GM19372 (cell line): Measurements from ENCODE around the gene TPRG1L.
A peak's percentile ranks its signal among the peaks of the same experiment; 100 is the strongest.
"Not testable (repeated sequence)": the region's sequence is repeated elsewhere in the genome, so short reads cannot be mapped to it uniquely, and the experiment has no call there.

Experiments
- ATAC-seq: cut with Tn5 transposase; IDR thresholded peaks from one replicate; pipeline ENCODE4 v1.9.1; 2021; ENCODE audit warnings: mild to moderate bottlenecking, low read depth, moderate library complexity; ENCODE audit not compliant: unreplicated experiment

Gene TPRG1L

DNA sequence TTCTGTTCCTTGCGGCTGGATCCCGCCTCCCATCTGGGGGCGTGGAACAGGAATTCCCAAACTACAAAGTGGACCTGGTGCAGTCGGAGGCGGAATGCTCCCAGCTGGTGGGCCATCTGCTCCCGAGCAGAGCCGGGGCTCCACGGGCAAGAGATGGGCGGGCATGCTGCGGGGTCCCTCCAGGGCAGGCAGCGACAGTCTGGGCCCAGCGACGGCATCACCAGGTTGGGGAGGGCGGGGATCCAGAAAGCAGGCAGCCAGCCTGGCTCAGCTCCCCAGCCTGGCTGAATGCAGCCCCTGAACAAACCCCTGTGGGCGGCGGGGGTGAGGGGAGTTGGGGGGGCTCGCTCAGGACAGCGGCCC is 17.1 kb upstream of the TPRG1L start:
- ATAC-seq: no peak

- ATAC-seq: no peak
These were observed 16.7 kb upstream of the TPRG1L start for GRCh38 chr1:3608154-3608553.

DNA sequence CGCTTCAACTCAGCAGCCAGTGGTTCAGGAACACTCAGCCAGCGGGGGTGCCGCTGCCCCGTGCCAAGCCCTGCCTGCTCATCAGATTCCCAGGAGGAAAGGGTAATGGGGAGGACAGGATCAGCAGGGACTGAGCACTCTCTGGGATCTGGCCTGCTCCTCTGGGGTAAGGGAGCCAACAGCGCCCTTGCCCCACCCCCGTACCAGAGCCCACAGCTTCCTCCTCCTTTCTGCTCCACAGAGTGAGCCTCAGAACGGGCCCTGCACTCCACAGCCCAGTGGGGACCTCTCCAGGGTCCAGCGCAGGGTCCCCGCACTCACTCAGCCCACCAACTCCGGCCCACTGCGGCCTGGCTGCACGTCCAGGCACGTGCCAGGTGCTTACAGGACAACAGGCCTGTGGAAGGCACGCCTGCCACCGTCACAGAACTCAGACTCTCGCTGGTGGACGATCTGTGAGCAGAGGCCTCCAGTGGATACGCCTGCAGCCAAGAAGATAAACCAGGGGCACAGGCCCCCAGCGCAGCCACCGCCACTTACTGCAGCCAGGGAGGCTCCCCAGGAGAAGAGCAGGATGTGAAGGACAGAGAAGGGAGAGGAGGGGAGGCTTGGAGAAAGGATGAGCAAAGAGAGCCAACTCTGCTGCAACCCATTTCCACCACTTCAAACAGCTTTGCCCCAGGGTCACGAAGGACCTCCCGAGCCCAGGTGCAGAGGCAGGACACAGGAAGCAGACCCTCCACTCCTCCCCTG is 15.6 kb upstream of the TPRG1L start:
- no peak for ATAC-seq

DNA sequence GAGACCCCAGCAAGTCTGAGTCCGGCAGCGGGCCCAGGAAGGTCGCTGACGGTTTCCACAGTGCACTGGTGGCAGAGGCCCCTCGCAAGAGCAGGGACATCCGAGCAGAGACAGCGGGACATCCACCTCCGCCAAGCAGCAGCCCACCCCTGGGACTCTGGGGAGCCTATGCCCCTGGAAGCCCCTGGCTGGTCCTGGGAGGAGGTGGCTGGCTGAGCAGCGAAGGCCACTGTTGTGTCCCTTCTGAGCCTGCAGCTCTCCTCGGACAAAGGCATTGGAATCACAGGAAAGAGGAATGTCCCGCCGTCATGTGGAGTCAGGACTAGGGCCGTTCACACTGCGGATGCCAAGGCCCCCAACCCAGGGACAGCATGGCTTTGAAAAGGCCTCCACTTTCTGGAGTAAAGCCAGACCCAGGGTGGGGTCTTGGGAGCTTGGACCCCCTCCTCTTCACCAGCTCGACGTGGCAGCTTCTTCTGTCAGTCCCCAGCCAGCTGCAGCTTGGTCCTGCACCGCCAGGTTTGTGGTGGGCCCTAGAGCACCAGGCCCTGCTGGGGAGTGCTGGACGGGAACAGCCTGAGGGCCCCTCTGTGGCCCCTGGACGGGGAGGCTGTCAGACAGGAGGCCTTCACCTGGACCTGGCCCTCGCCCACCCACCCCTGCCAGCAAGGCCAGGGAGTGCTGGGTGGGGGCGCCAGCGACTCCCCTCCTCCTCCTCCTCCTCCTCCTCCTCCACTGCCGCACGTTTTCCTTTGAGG is 14.9 kb upstream of the TPRG1L start:
- ATAC-seq: no peak

DNA sequence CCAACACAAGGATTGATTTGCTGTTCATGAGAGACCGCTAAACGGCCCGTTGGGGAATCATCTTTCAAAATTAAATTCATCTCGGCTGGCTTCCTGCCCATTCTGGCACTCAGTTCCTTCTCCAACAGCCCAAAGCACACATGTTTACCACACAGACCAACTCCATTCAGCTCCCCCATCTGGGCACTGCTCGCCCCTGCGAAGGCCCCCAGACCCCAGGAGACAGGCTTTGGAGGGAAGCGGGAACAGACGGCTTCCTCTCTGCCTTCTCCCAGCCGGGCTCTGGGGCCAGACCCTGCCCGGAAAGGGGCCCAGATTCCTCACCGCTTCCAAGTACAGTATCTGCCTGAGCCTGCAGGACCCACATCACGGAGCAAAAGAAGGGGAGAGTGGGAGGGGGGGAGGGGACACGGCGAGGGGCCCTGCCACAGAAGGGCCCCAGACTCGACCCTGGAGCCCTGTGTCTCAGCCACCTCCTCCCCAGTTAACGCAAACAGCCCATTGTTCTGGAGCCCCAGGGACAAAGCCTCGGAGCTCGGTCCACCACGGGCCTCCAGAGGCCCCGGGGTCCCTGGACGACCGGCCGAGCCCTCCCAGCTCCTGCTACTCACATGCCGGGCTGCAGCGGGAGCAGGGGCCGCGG is 14.2 kb upstream of the TPRG1L start:
- ATAC-seq: no peak

DNA sequence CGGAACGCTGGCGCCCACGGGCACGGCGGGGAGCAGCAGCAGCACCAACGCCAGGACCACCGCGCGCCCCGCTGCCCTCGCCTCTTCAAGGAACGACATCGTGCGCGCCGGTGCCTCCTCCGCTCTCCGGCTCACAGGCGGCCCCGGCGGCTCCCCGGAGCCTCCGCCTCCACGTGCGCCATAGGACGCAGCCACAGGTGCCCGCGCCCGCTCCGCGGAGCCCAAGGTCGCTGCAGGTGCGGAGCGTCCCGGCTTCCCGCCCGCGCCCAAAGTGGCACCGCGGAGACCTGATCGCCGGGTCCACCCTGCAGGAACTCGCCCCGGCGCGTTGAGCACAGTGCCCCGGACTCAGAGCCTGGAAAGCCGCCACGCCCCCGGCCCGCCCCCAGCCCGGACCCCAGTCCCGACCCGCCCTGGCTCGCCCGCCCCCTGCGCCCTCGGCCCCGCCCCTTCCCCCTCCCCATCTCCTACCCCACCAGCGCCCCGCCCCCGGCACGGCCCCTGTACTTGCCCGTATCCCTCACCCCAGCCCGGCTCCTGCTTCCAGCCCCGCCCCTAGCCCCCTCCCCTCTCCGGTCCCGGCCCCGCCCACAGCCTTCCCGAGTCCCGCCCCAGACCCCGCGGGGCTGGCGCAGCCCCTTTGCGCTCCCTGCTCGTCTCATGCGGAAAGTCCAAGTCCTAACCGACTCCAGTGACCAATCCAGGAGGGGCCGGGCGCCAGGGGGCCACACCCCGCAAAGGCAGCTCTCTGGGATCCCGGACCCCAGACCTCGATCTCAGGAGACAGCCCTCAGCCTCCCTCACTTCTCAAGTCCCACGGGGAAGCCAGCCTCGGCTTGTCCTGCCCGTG is 13.4 kb upstream of the TPRG1L start, which contains the start of gene MEGF6:
TSS of gene MEGF6 (minus strand) at position 339 of the 850 bp plus-strand sequence. CDS start at position 99, 240 bp downstream.
- no peak for ATAC-seq

DNA sequence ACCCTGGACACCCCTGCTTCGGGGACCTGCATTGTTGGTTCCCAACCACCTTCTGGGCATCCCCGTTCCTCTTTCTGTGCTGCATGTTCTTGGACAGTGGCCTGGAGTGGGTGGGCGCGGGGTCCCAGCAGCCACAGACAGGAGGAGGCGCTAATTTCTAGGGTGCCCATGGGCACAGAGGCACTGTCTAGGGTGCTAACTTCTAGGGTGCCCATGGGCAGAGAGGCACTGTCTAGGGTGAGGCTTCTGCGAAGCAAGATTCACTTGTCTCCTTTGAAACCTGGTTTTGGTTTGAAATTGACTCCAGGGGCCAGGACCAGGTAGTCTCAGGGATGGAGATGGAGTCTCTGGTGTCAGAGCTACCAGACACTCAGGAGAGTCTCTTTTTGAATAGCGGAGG is 12.7 kb upstream of the TPRG1L start:
- ATAC-seq: no peak

- ATAC-seq: no peak
These were observed 9.8 kb upstream of the TPRG1L start for GRCh38 chr1:3614755-3615742.

DNA sequence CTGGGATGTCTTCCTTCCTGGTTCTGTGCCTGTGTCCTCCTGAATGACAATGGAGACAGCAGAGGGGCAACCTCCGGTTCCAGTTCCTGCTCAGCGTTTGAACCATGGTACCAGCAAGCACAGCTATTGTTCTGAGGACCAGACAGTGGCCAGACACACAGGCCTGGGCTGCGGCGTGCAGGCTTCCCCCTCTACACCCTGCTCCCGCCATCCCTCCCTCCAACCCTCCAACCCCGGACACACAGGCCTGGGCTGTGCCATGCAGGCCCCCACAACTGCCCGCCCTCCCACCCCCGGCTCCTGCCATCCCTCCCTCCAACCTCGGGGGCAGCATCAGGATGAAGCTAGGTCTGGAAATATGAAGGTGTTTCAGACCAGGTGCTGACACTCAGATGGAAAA is 8.0 kb upstream of the TPRG1L start:
- no peak for ATAC-seq

DNA sequence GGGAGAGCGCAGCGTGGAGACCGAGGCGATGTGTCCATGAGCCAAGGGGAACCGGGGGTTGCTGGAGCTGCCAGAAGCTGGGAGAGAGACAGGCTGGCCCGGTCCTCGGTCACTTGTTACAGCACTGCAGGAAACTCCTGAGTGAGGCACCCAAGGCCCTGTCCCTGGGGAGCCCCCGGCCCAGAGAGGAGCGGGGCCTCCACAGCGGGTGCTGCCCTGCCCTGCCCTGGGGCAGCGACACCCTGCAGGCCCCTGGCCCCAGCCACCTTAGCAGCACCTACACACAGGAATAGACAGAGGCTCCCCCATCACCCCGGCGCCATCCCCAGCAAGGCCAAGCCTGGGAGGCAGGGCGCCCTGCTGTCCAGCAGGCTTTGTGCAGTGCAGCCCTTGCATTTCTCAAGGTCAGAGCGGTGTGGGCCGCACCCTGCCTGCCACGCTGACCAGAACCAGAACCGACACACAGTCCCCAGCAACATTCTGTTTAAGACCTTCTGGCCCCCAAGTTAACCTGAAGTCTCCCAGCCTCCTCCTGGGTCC is 6.9 kb upstream of the TPRG1L start:
- ATAC-seq: no peak

- ATAC-seq: no peak
These were observed 6.3 kb upstream of the TPRG1L start for GRCh38 chr1:3618531-3618880.

DNA sequence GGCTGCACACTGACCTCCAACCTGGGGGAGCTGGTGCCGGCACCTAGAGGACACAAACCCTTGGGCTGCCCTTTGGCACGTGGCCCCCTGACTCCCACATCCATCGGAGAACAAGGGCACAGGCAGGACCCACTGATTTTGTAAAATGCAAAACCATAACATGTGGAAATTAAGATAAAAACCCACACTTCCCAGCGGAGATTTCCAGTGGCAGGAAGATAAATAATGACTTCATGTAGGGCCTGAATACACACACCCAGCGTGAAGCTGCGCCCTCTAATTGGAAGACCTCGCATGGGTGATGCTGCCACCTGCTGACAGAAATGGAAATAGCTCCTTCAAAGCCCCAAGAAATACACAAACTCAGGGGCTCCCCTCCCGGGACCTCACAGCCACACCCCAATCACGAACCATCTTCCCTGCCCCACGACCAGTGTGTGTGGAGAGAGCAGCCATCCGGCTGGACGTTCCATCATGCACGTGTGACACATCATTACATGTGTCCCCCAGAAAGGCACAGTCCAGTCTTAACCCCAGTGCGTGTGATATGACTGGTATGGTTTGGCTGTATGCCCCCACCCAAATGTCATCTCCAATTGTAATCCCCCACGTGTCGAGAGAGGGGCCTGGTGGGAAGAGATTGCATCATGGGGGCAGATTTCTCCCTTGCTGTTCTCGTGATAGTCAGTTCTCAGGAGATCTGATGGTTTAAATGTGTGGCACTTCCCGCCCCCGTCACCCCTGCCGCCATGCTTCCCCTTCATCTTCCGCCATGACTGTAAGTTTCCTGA is 5.7 kb upstream of the TPRG1L start:
- ATAC-seq: peak; percentile 54

DNA sequence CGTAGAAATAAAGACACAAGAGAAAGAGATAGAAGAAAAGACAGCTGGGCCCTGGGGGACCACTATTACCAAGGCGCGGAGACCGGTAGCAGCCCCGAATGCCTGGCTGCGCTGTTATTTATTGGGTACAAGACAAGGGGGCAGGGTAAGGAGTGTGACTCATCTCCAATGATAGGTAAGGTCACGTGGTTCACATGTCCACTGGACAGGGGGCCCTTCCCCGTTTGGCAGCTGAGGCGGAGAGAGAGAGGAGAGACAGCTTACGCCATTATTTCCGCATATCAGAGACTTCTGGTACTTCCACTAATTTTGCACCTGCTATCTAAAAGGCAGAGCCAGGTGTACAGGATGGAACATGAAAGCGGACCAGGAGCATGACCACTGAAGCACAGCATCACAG is 4.1 kb upstream of the TPRG1L start:
- ATAC-seq: no peak

DNA sequence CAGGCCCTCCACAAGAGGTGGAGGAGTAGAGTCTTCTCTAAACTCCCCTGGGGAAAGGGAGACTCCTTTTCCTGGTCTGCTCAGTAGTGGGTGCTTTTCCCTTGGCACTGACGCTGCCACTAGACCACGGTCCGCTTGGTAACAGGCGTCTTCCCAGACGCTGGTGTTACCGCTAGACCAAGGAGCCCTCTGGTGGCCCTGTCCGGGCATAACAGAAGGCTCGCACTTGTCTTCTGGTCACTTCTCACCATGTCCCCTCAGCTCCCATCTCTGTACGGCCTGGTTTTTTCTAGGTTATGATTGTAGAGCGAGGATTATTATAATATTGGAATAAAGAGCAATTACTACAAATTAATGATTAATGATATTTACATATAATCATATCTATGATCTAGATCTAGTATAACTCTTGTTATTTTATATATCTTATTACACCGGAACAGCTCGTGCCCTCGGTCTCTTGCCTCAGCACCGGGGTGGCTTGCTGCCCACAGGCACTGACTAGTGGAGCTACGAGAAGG is 3.6 kb upstream of the TPRG1L start:
- ATAC-seq: not testable (repeated sequence)

DNA sequence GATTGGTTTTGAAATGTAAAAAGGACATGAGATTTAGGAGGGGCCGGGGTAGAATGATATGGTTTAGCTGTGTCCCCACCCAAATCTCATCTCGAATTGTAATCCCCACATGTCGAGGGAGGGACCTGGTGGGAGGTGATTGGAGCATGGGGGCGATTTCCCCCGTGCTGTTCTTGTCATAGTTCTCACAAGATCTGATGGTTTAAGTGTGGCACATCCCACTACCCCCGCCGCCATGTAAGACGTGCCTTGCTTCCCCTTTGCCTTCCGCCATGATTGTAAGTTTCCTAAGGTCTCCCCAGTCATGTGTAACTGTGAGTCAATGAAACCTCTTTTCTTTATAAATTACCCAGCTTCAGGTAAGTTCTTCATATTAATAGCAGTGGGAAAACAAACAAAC is 2.7 kb upstream of the TPRG1L start:
- not testable (repeated sequence) for ATAC-seq

- no peak for ATAC-seq
These were observed 1.2 kb upstream of the TPRG1L start for GRCh38 chr1:3623441-3624199.

DNA sequence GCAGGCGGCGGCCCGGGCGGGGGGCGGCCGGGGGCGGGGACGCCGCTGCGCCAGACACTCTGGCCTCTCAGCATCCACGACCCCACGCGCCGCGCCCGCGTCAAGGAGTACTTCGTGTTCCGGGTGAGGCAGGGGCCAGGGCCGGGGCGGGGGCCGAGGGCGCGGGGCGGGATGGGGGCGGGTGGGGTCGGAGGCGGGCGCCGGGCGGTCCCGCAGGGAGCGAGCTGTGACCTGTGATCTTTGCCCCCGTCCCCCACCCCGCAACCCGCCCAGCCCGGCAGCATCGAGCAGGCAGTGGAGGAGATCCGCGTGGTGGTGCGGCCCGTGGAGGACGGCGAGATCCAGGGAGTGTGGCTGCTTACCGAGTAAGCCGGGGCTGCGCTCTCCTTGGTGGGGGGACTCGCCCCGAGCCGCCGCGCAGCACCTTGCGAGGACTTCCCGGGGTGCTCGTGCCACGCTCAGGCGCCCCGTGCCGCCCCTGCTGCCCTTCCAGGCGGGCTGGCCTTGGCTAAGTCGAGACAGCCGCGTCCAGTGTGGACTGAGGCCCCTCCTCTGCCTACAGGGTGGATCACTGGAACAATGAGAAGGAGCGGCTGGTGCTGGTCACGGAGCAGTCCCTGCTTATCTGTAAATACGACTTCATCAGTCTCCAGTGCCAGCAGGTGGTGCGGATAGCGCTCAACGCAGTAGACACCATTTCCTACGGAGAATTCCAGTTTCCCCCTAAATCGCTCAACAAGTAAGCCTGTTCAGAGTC is 514 bp downstream of the TPRG1L start:
- peak; percentile 9 for ATAC-seq
